Adrenal gland (tissue), 5 donors: ENCODE measurements around the gene MYO10.

Experiments used
- CTCF ChIP-seq, 6 experiments: fragments of 450-650 bp in 4 of 6; fragments of 200-600 bp in 2 of 6; sonication (generic) in 1 of 6; IDR thresholded peaks; 1 replicate in 5 of 6; 2 replicates in 1 of 6; pipeline versions ENCODE4 v1.5.1 to v1.8.0; 2016 to 2021; ENCODE audit warnings: antibody characterized with exemption in 6 of 6, mild to moderate bottlenecking in 2 of 6, moderate library complexity in 1 of 6
- POLR2A ChIP-seq, 2 donors: fragments of 450-650 bp; IDR thresholded peaks; one replicate each; pipeline ENCODE4 v1.6.1; 2017; ENCODE audit warnings: antibody characterized with exemption in 2 of 2, mild to moderate bottlenecking in 2 of 2, moderate library complexity in 1 of 2
- donor health status: DM: no; HTN: no; CAD: no.

DNA sequence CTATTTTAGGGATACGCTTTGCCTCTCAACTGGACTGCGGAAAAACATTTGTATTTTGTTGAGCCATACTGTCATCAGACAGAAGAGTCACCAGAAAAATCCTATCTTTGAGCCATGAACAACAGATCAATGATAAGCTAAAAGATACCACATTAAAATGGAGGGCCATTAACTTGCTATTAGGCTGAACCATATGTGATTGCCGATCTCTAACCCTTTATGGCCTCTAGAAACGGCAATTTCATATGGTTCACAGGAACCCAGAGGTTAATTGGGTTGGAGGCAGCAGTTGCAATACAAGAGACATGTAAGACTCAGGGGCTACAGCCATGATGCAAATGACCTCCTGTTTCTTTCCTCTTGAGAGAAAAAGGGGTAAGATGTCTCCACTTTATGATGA is 69.8 kb downstream of the MYO10 start:
- TF ChIP-seq CTCF (IDR thresholded peaks at IDR 0.05): no peak
- no peak for TF ChIP-seq POLR2A (IDR thresholded peaks at IDR 0.05)
